CD14-positive monocyte (primary cell): ENCODE data around the gene HES2. TPM values are rescaled to one million over a fixed set of nuclear protein-coding genes. Genes with fewer than 3 reads are reported as not detected.

Experiments used
- DNase-seq, 3 donors: peaks; one replicate each; pipeline ENCODE4 v3.0.0-alpha.2; 2011 to 2022
- H2AFZ ChIP-seq: 2 replicates; pipeline ENCODE4 v1.6.0; 2012; ENCODE audit warnings: mild to moderate bottlenecking, low read depth, low read length, inconsistent platforms; ENCODE audit not compliant: insufficient read depth, poor library complexity, severe bottlenecking
- H3K27ac ChIP-seq, 2 donors: 1 replicate in 1 of 2; 2 replicates in 1 of 2; pipeline ENCODE4 v1.5.1; 2012 to 2013; ENCODE audit warnings: low read length in 2 of 2, control low read depth in 1 of 2, inconsistent platforms in 1 of 2, low read depth in 1 of 2, mild to moderate bottlenecking in 1 of 2
- H3K27me3 ChIP-seq, 2 donors: one replicate each; pipeline versions ENCODE4 v1.6.0 to v1.6.1; 2011 to 2013; ENCODE audit warnings: low read length in 2 of 2; ENCODE audit not compliant: control insufficient read depth in 2 of 2, insufficient read depth in 2 of 2
- H3K36me3 ChIP-seq, 2 donors: replicated peaks in 1 of 2; 1 replicate in 1 of 2; 2 replicates in 1 of 2; pipeline versions ENCODE4 v1.5.1 to v1.6.1; 2012 to 2013; ENCODE audit warnings: low read length in 2 of 2, control low read depth in 1 of 2, inconsistent platforms in 1 of 2, mild to moderate bottlenecking in 1 of 2; ENCODE audit not compliant: insufficient read depth in 2 of 2, control insufficient read depth in 1 of 2
- H3K4me1 ChIP-seq, 2 donors: 1 replicate in 1 of 2; 2 replicates in 1 of 2; pipeline versions ENCODE4 v1.5.1 to v1.6.1; 2012 to 2013; ENCODE audit warnings: low read length in 2 of 2, control low read depth in 1 of 2, inconsistent platforms in 1 of 2, mild to moderate bottlenecking in 1 of 2, moderate library complexity in 1 of 2; ENCODE audit not compliant: insufficient read depth in 2 of 2, control insufficient read depth in 1 of 2
- H3K4me2 ChIP-seq: replicated peaks from 2 replicates; pipeline ENCODE3; 2012; ENCODE audit warnings: low read length, moderate library complexity, mild to moderate bottlenecking; ENCODE audit not compliant: poor library complexity, severe bottlenecking; ENCODE audit errors: extremely low read depth
- H3K4me3 ChIP-seq, 3 experiments: fragments of 200-600 bp in 1 of 3; sonication (generic) in 1 of 3; replicated peaks in 1 of 3; 1 replicate in 2 of 3; 2 replicates in 1 of 3; pipeline ENCODE4 v1.5.1; 2011 to 2013; ENCODE audit warnings: low read length in 3 of 3, mild to moderate bottlenecking in 3 of 3, control low read depth in 2 of 3, low read depth in 2 of 3, inconsistent platforms in 1 of 3, moderate library complexity in 1 of 3
- H3K79me2 ChIP-seq: 2 replicates; pipeline ENCODE4 v1.6.0; 2012; ENCODE audit warnings: mild to moderate bottlenecking, control low read depth, inconsistent platforms, low read length, moderate library complexity; ENCODE audit not compliant: insufficient read depth
- H3K9ac ChIP-seq: 2 replicates; pipeline ENCODE4 v1.6.0; 2017; ENCODE audit warnings: low read length, mild to moderate bottlenecking; ENCODE audit not compliant: insufficient read depth, poor library complexity, severe bottlenecking
- H3K9me3 ChIP-seq, 2 donors: replicated peaks in 1 of 2; 1 replicate in 1 of 2; 2 replicates in 1 of 2; pipeline versions ENCODE4 v1.5.1 to v1.6.1; 2012 to 2013; ENCODE audit warnings: low read length in 2 of 2, control low read depth in 1 of 2; ENCODE audit not compliant: control insufficient read depth in 1 of 2, insufficient read depth in 1 of 2
- H4K20me1 ChIP-seq: 2 replicates; pipeline ENCODE4 v1.6.0; 2012; ENCODE audit warnings: mild to moderate bottlenecking, low read length, control low read depth, moderate library complexity; ENCODE audit not compliant: insufficient read depth
- H3K27ac Mint-ChIP-seq, 7 donors: one replicate each; pipeline ENCODE4 v1.8.0; 2020; ENCODE audit warnings: mild to moderate bottlenecking in 7 of 7, mixed read lengths in 7 of 7, moderate library complexity in 6 of 7, inconsistent platforms in 2 of 7
- H3K27me3 Mint-ChIP-seq, 3 donors: one replicate each; pipeline ENCODE4 v1.8.0; 2021 to 2022; ENCODE audit warnings: low read depth in 3 of 3, mild to moderate bottlenecking in 3 of 3, mixed read lengths in 3 of 3, moderate library complexity in 3 of 3, inconsistent platforms in 1 of 3
- H3K36me3 Mint-ChIP-seq, 2 donors: one replicate each; pipeline ENCODE4 v1.8.0; 2020; ENCODE audit warnings: mixed read lengths in 2 of 2, inconsistent platforms in 1 of 2, mild to moderate bottlenecking in 1 of 2
- H3K4me1 Mint-ChIP-seq: one replicate; pipeline ENCODE4 v1.8.0; 2020; ENCODE audit warnings: mild to moderate bottlenecking, mixed read lengths
- H3K4me3 Mint-ChIP-seq, 2 donors: one replicate each; pipeline ENCODE4 v1.8.0; 2020; ENCODE audit warnings: mild to moderate bottlenecking in 2 of 2, mixed read lengths in 2 of 2, moderate library complexity in 1 of 2
- H3K9me3 Mint-ChIP-seq, 7 donors: one replicate each; pipeline ENCODE4 v1.8.0; 2020 to 2022; ENCODE audit warnings: mixed read lengths in 7 of 7, mild to moderate bottlenecking in 6 of 7, moderate library complexity in 6 of 7, inconsistent platforms in 2 of 7
- CTCF ChIP-seq: fragments of 200-600 bp; IDR thresholded peaks from one replicate; pipeline ENCODE4 v1.8.0; 2022; ENCODE audit warnings: antibody characterized with exemption, mild to moderate bottlenecking
- WGBS: methylation state at CpG from one replicate; pipeline ENCODE4 v1.1.5; 2013; ENCODE audit warnings: missing lambda C conversion rate; ENCODE audit not compliant: insufficient coverage; 5-methylcytosine and 5-hydroxymethylcytosine counted together
- intact Hi-C, 2 donors: fragments of 100-400 bp; cut with micrococcal nuclease; formaldehyde crosslinking; loops; one replicate each; pipeline versions ENCODE4 v1.15.0 to v1.15.1; 2023
- polyA plus RNA-seq, 3 donors: library from polyadenylated mRNA; depleted of rRNA in 1 of 3; unstranded in 2 of 3; stranded (reverse) in 1 of 3; fragments of 300-500 nt in 2 of 3; fragments of >200 nt in 1 of 3; fragmentation: Illumina TruSeq in 2 of 3; gene quantifications; 1 replicate in 2 of 3; 2 replicates in 1 of 3; pipeline ENCODE4 v1.2.3, GENCODE V29; 2012 to 2021

HES2 gene
- polyA plus RNA-seq, 3 donors, result not detected

GRCh38 chr1:6384135-6384534 is 35.6 kb downstream of the HES2 start:
- Histone ChIP-seq H3K79me2 (peaks cover 3% of the 10 kb centered on the region), H2AFZ (no peak overlapping the region), H4K20me1 (no peaks in the 10 kb centered on the region), H3K27ac (no peak overlapping the region), H3K4me2 (no peak overlapping the region), H3K9me3 (peaks cover 0 to 5% of the 10 kb centered on the region in 2 donors), H3K9ac (no peak overlapping the region), H3K36me3 (no peaks in the 10 kb centered on the region), H3K4me1 (no peaks in the 10 kb centered on the region), H3K4me3 (no peak overlapping the region), H3K27me3 (no peaks in the 10 kb centered on the region)
- intact Hi-C loops, result no loop called here
- DNase-seq, result no peak
- Mint-ChIP-seq H3K4me3 (no peak overlapping the region), H3K27me3 (peaks cover 0 to 1% (median 0%) of the 10 kb centered on the region in 3 donors), H3K4me1 (peaks cover 4% of the 10 kb centered on the region), H3K36me3 (peaks cover 0 to 2% of the 10 kb centered on the region in 2 donors), H3K9me3 (peaks cover 7 to 21% (median 12%) of the 10 kb centered on the region in 7 donors), H3K27ac (no peak overlapping the region)
- WGBS, result no CpG with 5 or more reads among the region's 1 CpG
- no peak for TF ChIP-seq CTCF

GRCh38 chr1:6380037-6380436 is 39.7 kb downstream of the HES2 start:
- H3K9me3 Mint-ChIP-seq, result peaks cover 7 to 24% (median 12%) of the 10 kb centered on the region in 7 donors
- TF ChIP-seq CTCF, result no peak
- Histone ChIP-seq H3K4me3 (no peak overlapping the region), H3K79me2 (peaks cover 3% of the 10 kb centered on the region), H3K4me1 (no peaks in the 10 kb centered on the region), H3K36me3 (no peaks in the 10 kb centered on the region), H3K4me2 (no peak overlapping the region), H4K20me1 (no peaks in the 10 kb centered on the region), H3K9ac (no peak overlapping the region), H2AFZ (no peak overlapping the region), H3K27ac (no peak overlapping the region), H3K27me3 (no peaks in the 10 kb centered on the region), H3K9me3 (peaks cover 0 to 5% of the 10 kb centered on the region in 2 donors)
- peaks cover 0 to 2% of the 10 kb centered on the region in 2 donors for H3K36me3 Mint-ChIP-seq
- peaks cover 0 to 2% (median 2%) of the 10 kb centered on the region in 3 donors for H3K27me3 Mint-ChIP-seq
- intact Hi-C loops, result no loop called here
- no peak overlapping the region for H3K27ac Mint-ChIP-seq
- no peak for DNase-seq
- WGBS, result no CpG with 5 or more reads among the region's 7 CpGs
- H3K4me3 Mint-ChIP-seq, result no peak overlapping the region
- no peaks in the 10 kb centered on the region for H3K4me1 Mint-ChIP-seq
